GM12878 (cell line): ENCODE results near the gene FARS2.

Experiments
- CTCF ChIP-seq, 3 experiments: IDR thresholded peaks in 2 of 3; conservative IDR thresholded peaks in 1 of 3; 2 replicates each; pipeline ENCODE4 v1.5.1; 2011; ENCODE audit warnings: low read depth in 3 of 3, low read length in 3 of 3, mild to moderate bottlenecking in 3 of 3, control low read depth in 2 of 3, moderate library complexity in 2 of 3, inconsistent platforms in 1 of 3, mixed read lengths in 1 of 3; ENCODE audit not compliant: control insufficient read depth in 2 of 3, insufficient read depth in 1 of 3; ENCODE audit errors: extremely low read depth in 1 of 3
- EZH2 ChIP-seq: IDR thresholded peaks from 2 replicates; pipeline ENCODE4 v1.6.1; 2012; ENCODE audit warnings: low read depth, mild to moderate bottlenecking, control low read depth, inconsistent platforms, low read length, borderline replicate concordance; ENCODE audit not compliant: control insufficient read depth
- GABPA ChIP-seq: IDR thresholded peaks from 2 replicates; pipeline ENCODE4 v1.6.1; 2014; ENCODE audit warnings: antibody characterized with exemption, low read depth, mild to moderate bottlenecking, inconsistent platforms
- IKZF1 ChIP-seq: fragments of 450-650 bp; conservative IDR thresholded peaks from 2 replicates; pipeline ENCODE4 v1.6.1; 2017; ENCODE audit warnings: antibody characterized with exemption, mild to moderate bottlenecking
- JUND ChIP-seq: IDR thresholded peaks from 2 replicates; pipeline ENCODE4 v1.6.1; 2012; ENCODE audit warnings: low read depth, mild to moderate bottlenecking, low read length, improper control_type of control experiment, moderate library complexity
- POLR2A ChIP-seq: IDR thresholded peaks from 2 replicates; pipeline ENCODE4 v1.6.1; 2011; ENCODE audit warnings: low read depth, mild to moderate bottlenecking, low read length
- RFX5 ChIP-seq: IDR thresholded peaks from 2 replicates; pipeline ENCODE4 v1.6.1; 2011; ENCODE audit warnings: low read depth, low read length, improper control_type of control experiment
- SIN3A ChIP-seq: IDR thresholded peaks from 2 replicates; pipeline ENCODE4 v1.6.1; 2012; ENCODE audit warnings: low read depth, low read length, improper control_type of control experiment

- TF ChIP-seq SIN3A (peak; percentile 95), RFX5 (no peak), POLR2A (peak; percentile 64), CTCF (IDR thresholded peaks at IDR 0.05 in 2 of 3, conservative IDR thresholded peaks at IDR 0.05 in 1 of 3; ENCODE audit: control insufficient read depth in 2 of 3, extremely low read depth in 1 of 3, insufficient read depth in 1 of 3, low read depth in 3 of 3, low read length in 3 of 3) (peak in 2 of 3 experiments; percentile 11 to 18; a peak in 2 of 6 replicates), EZH2 (no peak), IKZF1 (peak; percentile 90), GABPA (no peak), JUND (no peak)
These were observed at the start of gene FARS2, which contains the start of gene LYRM4 for GRCh38 chr6:5260661-5261544.
